H1 (cell line): Measurements from ENCODE around the gene TMEM25. TPM values are rescaled to one million over a fixed set of nuclear protein-coding genes. Genes with fewer than 3 reads are reported as not detected.

Experiments
- E2F6 ChIP-seq: IDR thresholded peaks from 2 replicates; pipeline ENCODE4 v1.6.1; 2012; ENCODE audit warnings: inconsistent platforms
- KDM4A ChIP-seq: IDR thresholded peaks from one replicate; pipeline ENCODE4 v1.7.1; 2012; ENCODE audit warnings: low read depth, mild to moderate bottlenecking, moderate library complexity, low read length, inconsistent platforms; ENCODE audit not compliant: severe bottlenecking
- PHF8 ChIP-seq: fragments of 200-600 bp; sonication (generic); conservative IDR thresholded peaks from 2 replicates; pipeline ENCODE4 v1.7.1; 2012; ENCODE audit warnings: low read depth, mild to moderate bottlenecking, inconsistent platforms, low read length, moderate library complexity
- SIRT6 ChIP-seq: IDR thresholded peaks from one replicate; pipeline ENCODE4 v1.7.1; 2012; ENCODE audit warnings: low read length, inconsistent platforms
- SUZ12 ChIP-seq: fragments of 200-600 bp; sonication (generic); IDR thresholded peaks from 2 replicates; pipeline ENCODE4 v1.6.1; 2012; ENCODE audit warnings: mild to moderate bottlenecking, inconsistent platforms, low read length, moderate library complexity, mixed read lengths
- polyA plus RNA-seq, 7 experiments: library from polyadenylated mRNA; depleted of rRNA in 3 of 7; stranded (reverse) in 5 of 7; unstranded in 2 of 7; fragments of >200 nt in 5 of 7; fragments of 200-250 nt in 2 of 7; gene quantifications; 1 replicate in 5 of 7; 2 replicates in 1 of 7; 4 replicates in 1 of 7; pipeline versions ENCODE4 v1.2.1 to v1.2.3, GENCODE V29; 2011 to 2013; ENCODE audit warnings: missing spikeins in 2 of 7, mixed read lengths in 2 of 7
- total RNA-seq: library from RNA; stranded (reverse); fragmentation: NEBNext Ultra II Directional; extraction: Animal tissue kit (Norgen Biotek cat#: 25700); gene quantifications from 2 replicates; pipeline ENCODE4 v1.2.1, GENCODE V29; 2021
- TF ChIP-seq, protein P1 (sequence below): fragments of 300-600 bp; sonication (generic); IDR thresholded peaks from 2 replicates; pipeline ENCODE4 v1.7.1; 2012; ENCODE audit warnings: low read length, moderate library complexity, mild to moderate bottlenecking, inconsistent platforms; ENCODE audit not compliant: insufficient replicate concordance

TMEM25 gene
- total and polyA plus RNA-seq, 2 of the 8 experiments (the other 6 are each of a cell fraction or from before 2014, with no cell fraction given) = 18.3 to 26.8 TPM

- TF ChIP-seq, protein P1, sequence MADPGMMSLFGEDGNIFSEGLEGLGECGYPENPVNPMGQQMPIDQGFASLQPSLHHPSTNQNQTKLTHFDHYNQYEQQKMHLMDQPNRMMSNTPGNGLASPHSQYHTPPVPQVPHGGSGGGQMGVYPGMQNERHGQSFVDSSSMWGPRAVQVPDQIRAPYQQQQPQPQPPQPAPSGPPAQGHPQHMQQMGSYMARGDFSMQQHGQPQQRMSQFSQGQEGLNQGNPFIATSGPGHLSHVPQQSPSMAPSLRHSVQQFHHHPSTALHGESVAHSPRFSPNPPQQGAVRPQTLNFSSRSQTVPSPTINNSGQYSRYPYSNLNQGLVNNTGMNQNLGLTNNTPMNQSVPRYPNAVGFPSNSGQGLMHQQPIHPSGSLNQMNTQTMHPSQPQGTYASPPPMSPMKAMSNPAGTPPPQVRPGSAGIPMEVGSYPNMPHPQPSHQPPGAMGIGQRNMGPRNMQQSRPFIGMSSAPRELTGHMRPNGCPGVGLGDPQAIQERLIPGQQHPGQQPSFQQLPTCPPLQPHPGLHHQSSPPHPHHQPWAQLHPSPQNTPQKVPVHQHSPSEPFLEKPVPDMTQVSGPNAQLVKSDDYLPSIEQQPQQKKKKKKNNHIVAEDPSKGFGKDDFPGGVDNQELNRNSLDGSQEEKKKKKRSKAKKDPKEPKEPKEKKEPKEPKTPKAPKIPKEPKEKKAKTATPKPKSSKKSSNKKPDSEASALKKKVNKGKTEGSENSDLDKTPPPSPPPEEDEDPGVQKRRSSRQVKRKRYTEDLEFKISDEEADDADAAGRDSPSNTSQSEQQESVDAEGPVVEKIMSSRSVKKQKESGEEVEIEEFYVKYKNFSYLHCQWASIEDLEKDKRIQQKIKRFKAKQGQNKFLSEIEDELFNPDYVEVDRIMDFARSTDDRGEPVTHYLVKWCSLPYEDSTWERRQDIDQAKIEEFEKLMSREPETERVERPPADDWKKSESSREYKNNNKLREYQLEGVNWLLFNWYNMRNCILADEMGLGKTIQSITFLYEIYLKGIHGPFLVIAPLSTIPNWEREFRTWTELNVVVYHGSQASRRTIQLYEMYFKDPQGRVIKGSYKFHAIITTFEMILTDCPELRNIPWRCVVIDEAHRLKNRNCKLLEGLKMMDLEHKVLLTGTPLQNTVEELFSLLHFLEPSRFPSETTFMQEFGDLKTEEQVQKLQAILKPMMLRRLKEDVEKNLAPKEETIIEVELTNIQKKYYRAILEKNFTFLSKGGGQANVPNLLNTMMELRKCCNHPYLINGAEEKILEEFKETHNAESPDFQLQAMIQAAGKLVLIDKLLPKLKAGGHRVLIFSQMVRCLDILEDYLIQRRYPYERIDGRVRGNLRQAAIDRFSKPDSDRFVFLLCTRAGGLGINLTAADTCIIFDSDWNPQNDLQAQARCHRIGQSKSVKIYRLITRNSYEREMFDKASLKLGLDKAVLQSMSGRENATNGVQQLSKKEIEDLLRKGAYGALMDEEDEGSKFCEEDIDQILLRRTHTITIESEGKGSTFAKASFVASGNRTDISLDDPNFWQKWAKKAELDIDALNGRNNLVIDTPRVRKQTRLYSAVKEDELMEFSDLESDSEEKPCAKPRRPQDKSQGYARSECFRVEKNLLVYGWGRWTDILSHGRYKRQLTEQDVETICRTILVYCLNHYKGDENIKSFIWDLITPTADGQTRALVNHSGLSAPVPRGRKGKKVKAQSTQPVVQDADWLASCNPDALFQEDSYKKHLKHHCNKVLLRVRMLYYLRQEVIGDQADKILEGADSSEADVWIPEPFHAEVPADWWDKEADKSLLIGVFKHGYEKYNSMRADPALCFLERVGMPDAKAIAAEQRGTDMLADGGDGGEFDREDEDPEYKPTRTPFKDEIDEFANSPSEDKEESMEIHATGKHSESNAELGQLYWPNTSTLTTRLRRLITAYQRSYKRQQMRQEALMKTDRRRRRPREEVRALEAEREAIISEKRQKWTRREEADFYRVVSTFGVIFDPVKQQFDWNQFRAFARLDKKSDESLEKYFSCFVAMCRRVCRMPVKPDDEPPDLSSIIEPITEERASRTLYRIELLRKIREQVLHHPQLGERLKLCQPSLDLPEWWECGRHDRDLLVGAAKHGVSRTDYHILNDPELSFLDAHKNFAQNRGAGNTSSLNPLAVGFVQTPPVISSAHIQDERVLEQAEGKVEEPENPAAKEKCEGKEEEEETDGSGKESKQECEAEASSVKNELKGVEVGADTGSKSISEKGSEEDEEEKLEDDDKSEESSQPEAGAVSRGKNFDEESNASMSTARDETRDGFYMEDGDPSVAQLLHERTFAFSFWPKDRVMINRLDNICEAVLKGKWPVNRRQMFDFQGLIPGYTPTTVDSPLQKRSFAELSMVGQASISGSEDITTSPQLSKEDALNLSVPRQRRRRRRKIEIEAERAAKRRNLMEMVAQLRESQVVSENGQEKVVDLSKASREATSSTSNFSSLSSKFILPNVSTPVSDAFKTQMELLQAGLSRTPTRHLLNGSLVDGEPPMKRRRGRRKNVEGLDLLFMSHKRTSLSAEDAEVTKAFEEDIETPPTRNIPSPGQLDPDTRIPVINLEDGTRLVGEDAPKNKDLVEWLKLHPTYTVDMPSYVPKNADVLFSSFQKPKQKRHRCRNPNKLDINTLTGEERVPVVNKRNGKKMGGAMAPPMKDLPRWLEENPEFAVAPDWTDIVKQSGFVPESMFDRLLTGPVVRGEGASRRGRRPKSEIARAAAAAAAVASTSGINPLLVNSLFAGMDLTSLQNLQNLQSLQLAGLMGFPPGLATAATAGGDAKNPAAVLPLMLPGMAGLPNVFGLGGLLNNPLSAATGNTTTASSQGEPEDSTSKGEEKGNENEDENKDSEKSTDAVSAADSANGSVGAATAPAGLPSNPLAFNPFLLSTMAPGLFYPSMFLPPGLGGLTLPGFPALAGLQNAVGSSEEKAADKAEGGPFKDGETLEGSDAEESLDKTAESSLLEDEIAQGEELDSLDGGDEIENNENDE = no peak
- TF ChIP-seq SUZ12 (no peak), PHF8 (no peak), SIRT6 (no peak), KDM4A (no peak), E2F6 (no peak)
These were observed 13.1 kb downstream of the TMEM25 start (continued) for GRCh38 chr11:118544010-118544646.
